Activated T-helper 17 cell treated with anti-CD3 and anti-CD28 coated beads, Interleukin-2, amount 50 U/mL, for 72 hours (primary cell): ENCODE results near the gene HGF. TPM values are rescaled to one million over a fixed set of nuclear protein-coding genes. Genes with fewer than 3 reads are reported as not detected.
"Not testable (repeated sequence)": the region's sequence is repeated elsewhere in the genome, so short reads cannot be mapped to it uniquely, and the experiment has no call there.

ENCODE experiments used
- ATAC-seq: fragments of 150-1000 bp; cut with Tn5 transposase; replicated peaks from 2 replicates; pipeline ENCODE4 v1.10.0; 2021; ENCODE audit warnings: mild to moderate bottlenecking, moderate library complexity
- H3K27ac Mint-ChIP-seq: one replicate; pipeline ENCODE4 v1.8.0; 2022; ENCODE audit warnings: mixed read lengths
- H3K27me3 Mint-ChIP-seq: one replicate; pipeline ENCODE4 v1.8.0; 2022; ENCODE audit warnings: mixed read lengths
- H3K36me3 Mint-ChIP-seq: one replicate; pipeline ENCODE4 v1.8.0; 2022; ENCODE audit warnings: low read depth, mild to moderate bottlenecking, mixed read lengths
- H3K4me1 Mint-ChIP-seq: one replicate; pipeline ENCODE4 v1.8.0; 2022; ENCODE audit warnings: mixed read lengths
- H3K4me3 Mint-ChIP-seq: one replicate; pipeline ENCODE4 v1.8.0; 2022; ENCODE audit warnings: mild to moderate bottlenecking, mixed read lengths
- H3K9me3 Mint-ChIP-seq: one replicate; pipeline ENCODE4 v1.8.0; 2022; ENCODE audit warnings: mixed read lengths
- total RNA-seq, 2 donors: library from RNA; stranded (reverse); gene quantifications; one replicate each; pipeline ENCODE4 v1.2.3, GENCODE V29; 2022

HGF gene
- total RNA-seq, 2 donors from 2014 or later = not detected

DNA sequence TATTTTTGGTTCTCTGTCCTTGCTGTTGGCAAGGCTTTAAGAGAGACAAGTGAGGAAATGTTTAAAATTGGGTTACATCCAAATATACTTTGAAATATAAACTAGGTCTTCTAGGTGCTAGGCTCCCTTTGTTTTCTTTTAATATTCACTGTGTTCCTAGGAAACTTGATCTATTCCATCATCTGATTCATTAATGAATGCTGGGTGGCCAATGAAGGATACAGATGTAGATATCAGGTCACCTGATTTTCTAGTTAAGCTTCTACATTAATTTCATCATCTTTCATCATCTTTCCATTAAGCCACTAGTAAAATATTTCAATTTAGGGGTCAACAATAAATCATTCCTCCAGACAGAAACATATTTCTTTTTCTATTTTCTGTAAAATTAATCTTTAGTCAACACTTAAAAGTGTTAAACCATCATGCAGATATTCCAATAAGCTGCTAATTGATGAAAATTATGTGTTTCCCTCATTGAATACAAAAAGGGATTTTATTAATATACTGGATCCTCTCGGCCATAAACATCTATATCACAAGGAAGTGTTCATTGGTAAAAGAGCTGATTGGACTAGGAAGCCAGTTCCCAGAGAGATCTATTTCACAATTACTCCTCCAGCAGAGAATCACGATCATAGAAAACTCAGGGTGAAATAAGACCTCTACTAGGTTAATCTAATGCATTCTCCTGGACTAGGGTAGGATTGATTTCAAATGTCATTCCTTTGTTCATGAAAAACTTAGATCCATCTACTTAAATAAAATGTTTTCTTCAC is 14.7 kb downstream of the HGF start:
- H3K27ac Mint-ChIP-seq = no peak overlapping the region
- ATAC-seq = no peak
- no peaks in the 10 kb centered on the region for H3K36me3 Mint-ChIP-seq
- H3K27me3 Mint-ChIP-seq = no peaks in the 10 kb centered on the region
- no peaks in the 10 kb centered on the region for H3K4me1 Mint-ChIP-seq
- H3K4me3 Mint-ChIP-seq = no peak overlapping the region
- peaks cover 11% of the 10 kb centered on the region for H3K9me3 Mint-ChIP-seq

DNA sequence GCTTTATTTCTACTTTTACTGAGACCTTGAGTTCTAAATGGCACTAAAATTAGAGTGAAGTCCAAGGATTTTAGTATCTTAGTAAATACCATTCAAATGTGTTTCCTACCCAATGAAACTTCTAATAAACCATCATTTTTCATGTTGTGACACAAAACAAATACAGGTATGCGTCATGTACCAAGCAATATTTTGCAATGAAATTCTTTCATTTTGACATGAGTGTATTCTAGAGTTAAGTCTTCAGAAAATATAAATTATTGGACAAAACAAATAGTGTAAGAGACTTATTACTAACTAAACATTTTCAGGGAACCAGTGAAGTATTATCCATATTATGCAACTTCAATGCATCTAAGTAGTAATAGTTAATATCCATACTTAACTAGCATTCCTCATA is 16.5 kb downstream of the HGF start:
- Mint-ChIP-seq H3K27me3 (no peaks in the 10 kb centered on the region), H3K9me3 (peaks cover 11% of the 10 kb centered on the region), H3K36me3 (no peaks in the 10 kb centered on the region), H3K27ac (no peak overlapping the region), H3K4me1 (no peaks in the 10 kb centered on the region), H3K4me3 (no peak overlapping the region)
- ATAC-seq = no peak

DNA sequence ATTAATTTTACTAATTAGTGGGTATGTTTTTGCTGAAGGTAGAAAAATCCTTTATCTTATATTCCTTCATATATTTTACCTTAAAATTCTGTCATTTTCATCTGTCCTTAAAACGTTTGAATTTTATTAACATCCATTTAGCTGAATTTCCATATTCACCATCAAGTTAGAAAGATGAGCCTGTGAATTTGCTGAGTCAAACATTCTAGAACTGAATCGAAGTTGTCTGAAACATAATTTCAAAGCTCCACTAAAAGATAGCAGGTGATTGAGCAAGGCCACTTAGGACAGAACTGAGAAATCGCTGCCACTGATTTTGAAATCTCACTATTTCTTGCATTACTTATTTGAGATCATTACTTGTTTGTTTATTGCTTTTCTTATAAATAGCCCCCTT is 17.5 kb downstream of the HGF start:
- Mint-ChIP-seq H3K27ac (no peak overlapping the region), H3K36me3 (no peaks in the 10 kb centered on the region), H3K4me1 (no peaks in the 10 kb centered on the region)

DNA sequence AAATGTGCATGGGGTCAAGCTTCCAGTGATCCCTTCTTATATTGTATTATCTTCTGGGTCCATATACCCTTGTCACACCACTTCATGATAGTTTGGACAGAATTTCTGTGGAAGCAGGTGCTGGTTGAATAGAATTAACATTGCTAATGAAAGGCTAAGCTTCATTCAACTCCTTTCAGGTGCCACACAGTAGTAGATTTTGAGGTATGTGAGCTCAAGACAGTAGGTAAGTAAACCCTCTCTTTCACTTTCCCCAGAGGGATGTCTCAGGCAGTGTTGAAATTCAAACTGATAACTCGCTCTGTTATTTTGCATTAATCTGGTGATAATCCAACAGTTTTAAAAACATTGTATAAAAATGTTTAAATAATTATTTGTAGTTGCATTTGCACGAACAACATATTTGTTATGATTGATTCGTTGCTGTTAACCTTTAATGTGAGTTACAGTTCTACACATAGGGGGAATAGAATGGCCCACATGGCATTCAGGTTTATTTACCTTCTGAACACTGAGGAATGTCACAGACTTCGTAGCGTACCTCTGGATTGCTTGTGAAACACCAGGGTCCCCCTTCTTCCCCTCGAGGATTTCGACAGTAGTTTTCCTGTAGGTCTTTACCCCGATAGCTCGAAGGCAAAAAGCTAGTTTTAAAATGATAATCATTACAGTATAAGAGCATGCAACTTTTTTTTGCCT is 18.1 kb downstream of the HGF start:
- Mint-ChIP-seq H3K27ac (no peak overlapping the region), H3K4me3 (no peak overlapping the region), H3K36me3 (no peaks in the 10 kb centered on the region), H3K27me3 (no peaks in the 10 kb centered on the region), H3K9me3 (peaks cover 11% of the 10 kb centered on the region), H3K4me1 (no peaks in the 10 kb centered on the region)
- ATAC-seq = no peak

More for the DNA sequence above, 17.5 kb downstream of the HGF start:
- H3K27me3 Mint-ChIP-seq = no peaks in the 10 kb centered on the region
- peaks cover 11% of the 10 kb centered on the region for H3K9me3 Mint-ChIP-seq
- H3K4me3 Mint-ChIP-seq = no peak overlapping the region
- ATAC-seq = no peak

DNA sequence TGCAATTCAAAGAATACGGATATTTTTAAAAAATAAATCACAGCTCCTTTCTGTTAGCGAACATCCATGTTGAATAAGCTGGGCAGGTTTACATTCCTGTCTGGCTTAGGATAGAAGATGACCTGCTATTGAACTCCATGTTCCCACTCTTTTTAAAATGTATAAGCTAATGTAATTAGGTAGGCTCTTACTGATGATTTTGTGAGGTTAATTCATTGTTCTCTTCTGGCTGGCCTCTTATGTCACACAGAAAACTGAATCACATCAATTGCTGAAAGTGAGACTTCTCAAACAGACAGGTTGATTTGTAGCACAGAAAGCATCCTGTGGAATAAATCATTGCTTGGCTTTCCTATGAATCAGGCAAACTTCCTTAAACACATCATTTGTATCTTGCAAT is 24.2 kb downstream of the HGF start:
- H3K4me1 Mint-ChIP-seq = no peaks in the 10 kb centered on the region
- ATAC-seq = no peak

DNA sequence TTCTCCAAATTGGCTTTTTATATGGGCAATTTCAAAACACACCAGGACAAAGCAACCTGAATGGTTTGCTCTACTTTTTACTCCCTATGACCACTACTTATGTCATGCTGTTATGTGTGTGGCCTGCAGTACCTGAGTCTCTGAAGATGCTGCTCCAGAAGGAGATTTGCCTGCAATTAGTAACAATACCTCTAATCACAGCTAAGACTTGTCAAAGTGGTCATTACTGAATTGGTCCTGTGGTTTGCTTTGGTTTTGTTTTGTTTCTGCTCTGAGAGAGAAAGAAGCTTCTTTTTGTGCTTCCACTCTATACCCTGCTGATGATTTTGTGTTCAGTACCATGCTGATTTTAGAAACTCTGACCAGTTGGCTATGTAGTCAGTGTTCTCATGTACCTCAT is 25.5 kb downstream of the HGF start:
- Mint-ChIP-seq H3K27me3 (no peaks in the 10 kb centered on the region), H3K9me3 (peaks cover 25% of the 10 kb centered on the region), H3K4me1 (no peaks in the 10 kb centered on the region), H3K4me3 (no peak overlapping the region), H3K27ac (no peak overlapping the region), H3K36me3 (no peaks in the 10 kb centered on the region)
- ATAC-seq = no peak

More for the DNA sequence above, 24.2 kb downstream of the HGF start:
- H3K4me3 Mint-ChIP-seq = no peak overlapping the region
- no peak overlapping the region for H3K27ac Mint-ChIP-seq
- H3K27me3 Mint-ChIP-seq = no peaks in the 10 kb centered on the region
- H3K36me3 Mint-ChIP-seq = no peaks in the 10 kb centered on the region
- H3K9me3 Mint-ChIP-seq = peaks cover 25% of the 10 kb centered on the region

DNA sequence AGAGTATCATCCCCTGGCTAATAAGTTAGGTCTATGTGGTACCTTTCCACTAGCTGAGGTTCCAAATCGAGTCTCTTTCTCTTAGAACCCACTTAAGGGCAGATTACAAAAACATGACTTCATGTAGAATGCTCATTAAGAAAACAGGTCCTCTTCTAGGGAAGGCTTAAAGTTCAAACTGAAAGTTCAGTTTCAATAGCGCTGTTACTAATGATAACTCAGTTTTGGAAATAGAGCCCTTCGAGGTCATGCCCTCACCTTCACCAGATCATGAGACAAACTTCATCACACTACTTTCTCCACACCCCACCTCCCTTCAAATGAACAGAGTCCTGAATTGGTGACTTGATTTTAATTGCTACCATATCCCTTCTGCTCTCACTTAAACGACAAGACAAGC is 26.2 kb downstream of the HGF start:
- peaks cover 25% of the 10 kb centered on the region for H3K9me3 Mint-ChIP-seq
- H3K27ac Mint-ChIP-seq = no peak overlapping the region
- H3K4me1 Mint-ChIP-seq = no peaks in the 10 kb centered on the region
- H3K27me3 Mint-ChIP-seq = no peaks in the 10 kb centered on the region
- H3K4me3 Mint-ChIP-seq = no peak overlapping the region
- H3K36me3 Mint-ChIP-seq = no peaks in the 10 kb centered on the region
- no peak for ATAC-seq

DNA sequence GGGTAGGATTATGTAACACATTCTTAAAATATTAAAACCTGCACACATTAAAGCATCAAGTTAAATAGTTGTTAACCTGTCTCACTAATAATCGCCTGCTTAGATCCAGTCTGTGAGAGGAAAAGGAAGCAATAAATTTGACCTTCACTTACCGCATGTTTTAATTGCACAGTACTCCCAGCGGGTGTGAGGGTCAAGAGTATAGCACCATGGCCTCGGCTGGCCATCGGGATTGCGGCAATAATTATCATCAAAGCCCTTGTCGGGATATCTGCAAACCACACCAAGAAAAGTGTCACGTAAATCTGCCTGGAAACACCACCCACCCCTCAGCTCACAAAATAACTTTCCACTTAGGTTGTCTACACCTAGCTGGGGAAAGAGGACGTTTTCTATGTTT is 26.6 kb downstream of the HGF start:
- H3K27ac Mint-ChIP-seq = no peak overlapping the region
- peaks cover 25% of the 10 kb centered on the region for H3K9me3 Mint-ChIP-seq
- no peak overlapping the region for H3K4me3 Mint-ChIP-seq
- H3K36me3 Mint-ChIP-seq = no peaks in the 10 kb centered on the region
- no peaks in the 10 kb centered on the region for H3K27me3 Mint-ChIP-seq
- no peaks in the 10 kb centered on the region for H3K4me1 Mint-ChIP-seq
- ATAC-seq = no peak

DNA sequence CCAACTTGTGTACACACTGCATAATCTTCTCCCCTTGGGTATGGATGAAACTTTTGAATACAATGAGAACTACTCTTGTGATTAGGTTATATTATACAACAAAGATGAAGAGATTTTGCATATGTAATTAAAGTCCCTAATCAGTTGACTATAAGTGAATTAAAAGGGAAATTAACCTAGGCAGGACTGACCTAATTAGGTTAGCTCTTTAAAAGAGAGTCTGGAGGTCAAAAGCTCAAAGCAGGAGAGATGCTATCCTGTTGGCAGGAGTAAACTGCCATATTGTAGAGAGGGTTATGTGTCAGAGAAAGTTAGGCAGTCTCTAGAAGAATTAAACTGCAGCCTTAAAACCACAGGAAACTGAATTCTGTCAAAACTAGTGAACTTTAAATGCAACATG is 29.4 kb downstream of the HGF start:
- Mint-ChIP-seq H3K36me3 (no peaks in the 10 kb centered on the region), H3K4me3 (no peak overlapping the region), H3K27me3 (no peaks in the 10 kb centered on the region), H3K4me1 (no peaks in the 10 kb centered on the region), H3K27ac (no peak overlapping the region), H3K9me3 (peaks cover 33% of the 10 kb centered on the region)
- ATAC-seq = no peak

DNA sequence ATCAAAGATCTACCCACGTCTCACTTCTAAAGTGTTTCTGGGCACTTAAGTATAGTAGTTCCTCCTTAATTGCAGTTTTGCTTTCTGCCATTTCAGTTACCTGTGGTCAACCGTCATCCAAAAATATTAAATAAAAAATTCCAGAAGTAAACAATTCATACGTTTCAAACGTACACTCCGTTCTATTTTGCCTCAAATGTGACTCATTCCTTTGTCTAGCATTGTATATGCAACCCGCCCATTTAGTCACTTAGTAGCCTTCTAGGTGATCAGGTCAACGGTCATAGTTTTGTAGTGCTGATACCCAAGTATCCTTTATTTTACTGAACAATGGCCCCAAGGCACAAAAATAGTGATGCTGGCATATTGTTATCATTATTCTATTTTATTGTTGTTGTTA is 33.8 kb downstream of the HGF start:
- H3K4me3 Mint-ChIP-seq = no peak overlapping the region
- H3K27me3 Mint-ChIP-seq = no peaks in the 10 kb centered on the region
- no peaks in the 10 kb centered on the region for H3K36me3 Mint-ChIP-seq
- H3K4me1 Mint-ChIP-seq = no peaks in the 10 kb centered on the region
- ATAC-seq = no peak
- no peak overlapping the region for H3K27ac Mint-ChIP-seq
- H3K9me3 Mint-ChIP-seq = peaks cover 13% of the 10 kb centered on the region

DNA sequence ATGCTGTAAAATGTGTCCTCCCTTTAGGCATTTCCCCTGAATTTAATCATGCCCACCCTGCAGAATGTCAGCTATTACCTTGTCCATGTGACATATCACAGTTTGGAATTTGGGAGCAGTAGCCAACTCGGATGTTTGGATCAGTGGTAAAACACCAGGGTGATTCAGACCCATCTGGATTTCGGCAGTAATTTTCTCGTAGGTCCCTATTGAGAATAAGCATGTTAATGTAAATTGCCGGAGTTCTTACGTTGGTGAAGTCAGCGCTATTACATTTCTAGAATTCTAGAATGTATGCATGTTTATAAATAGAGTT is 44.1 kb downstream of the HGF start:
- H3K27ac Mint-ChIP-seq = no peak overlapping the region
- no peaks in the 10 kb centered on the region for H3K4me1 Mint-ChIP-seq
- no peak for ATAC-seq
- no peaks in the 10 kb centered on the region for H3K9me3 Mint-ChIP-seq
- H3K27me3 Mint-ChIP-seq = no peaks in the 10 kb centered on the region
- H3K4me3 Mint-ChIP-seq = no peak overlapping the region
- no peaks in the 10 kb centered on the region for H3K36me3 Mint-ChIP-seq

DNA sequence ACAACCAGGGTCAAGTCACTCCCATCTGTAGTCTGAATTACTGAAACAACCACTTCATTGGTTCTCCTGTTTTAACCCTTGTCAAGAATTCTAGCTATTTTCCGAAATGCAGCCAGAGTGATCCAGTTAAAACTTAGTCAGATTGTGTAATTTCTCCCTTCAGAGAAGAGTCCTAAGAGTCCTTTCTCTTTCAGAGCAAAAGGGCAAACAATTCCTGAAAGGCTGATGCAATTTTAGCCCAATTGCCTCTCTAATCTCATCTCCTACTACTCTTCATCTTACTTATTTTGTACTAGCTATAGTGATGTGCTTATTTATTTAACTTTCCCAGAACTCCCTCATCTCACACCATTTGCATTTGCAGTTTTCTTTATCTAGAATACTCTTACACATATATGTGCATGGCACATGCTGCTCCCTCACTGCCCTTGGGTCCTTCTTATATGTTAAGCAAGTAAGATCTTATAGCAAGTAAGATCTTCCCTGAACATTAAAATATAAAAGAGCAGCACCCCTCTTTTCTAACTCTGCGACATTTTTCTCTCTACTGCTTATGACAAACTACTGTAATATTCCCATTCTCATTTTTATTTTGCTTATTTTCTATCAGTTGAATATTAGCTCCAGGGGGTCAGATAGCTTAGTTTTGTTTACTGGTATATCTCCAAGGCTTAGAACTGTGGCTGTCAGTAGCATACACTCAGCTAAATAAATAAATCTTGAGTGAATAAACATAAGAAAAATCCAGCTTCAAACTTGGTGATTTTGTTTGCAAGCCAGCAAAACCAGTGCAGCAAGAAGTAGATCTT is 44.6 kb downstream of the HGF start:
- Mint-ChIP-seq H3K9me3 (no peaks in the 10 kb centered on the region), H3K27ac (no peak overlapping the region), H3K27me3 (no peaks in the 10 kb centered on the region), H3K4me3 (no peak overlapping the region), H3K4me1 (no peaks in the 10 kb centered on the region), H3K36me3 (no peaks in the 10 kb centered on the region)
- ATAC-seq = no peak

DNA sequence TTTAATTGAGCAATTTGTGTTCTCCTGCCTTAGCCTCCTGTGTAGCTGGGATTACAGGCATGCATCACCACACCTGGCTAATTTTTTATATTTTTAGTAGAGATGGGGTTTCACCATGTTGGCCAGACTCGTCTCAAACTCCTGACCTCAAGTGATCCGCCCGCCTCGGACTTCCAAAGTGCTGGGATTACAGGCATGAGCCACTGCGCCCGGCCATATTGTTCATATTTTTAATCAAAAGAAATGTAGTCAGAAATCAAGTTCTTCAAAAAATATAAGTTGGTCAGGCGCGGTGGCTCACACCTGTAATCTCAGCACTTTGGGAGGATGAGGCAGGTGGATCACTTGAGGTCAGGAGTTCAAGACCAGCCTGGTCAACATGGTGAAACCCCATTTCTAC is 47.6 kb downstream of the HGF start:
- not testable (repeated sequence) for H3K4me3 Mint-ChIP-seq, H3K36me3 Mint-ChIP-seq, H3K9me3 Mint-ChIP-seq, H3K27me3 Mint-ChIP-seq, ATAC-seq, H3K27ac Mint-ChIP-seq, H3K4me1 Mint-ChIP-seq

DNA sequence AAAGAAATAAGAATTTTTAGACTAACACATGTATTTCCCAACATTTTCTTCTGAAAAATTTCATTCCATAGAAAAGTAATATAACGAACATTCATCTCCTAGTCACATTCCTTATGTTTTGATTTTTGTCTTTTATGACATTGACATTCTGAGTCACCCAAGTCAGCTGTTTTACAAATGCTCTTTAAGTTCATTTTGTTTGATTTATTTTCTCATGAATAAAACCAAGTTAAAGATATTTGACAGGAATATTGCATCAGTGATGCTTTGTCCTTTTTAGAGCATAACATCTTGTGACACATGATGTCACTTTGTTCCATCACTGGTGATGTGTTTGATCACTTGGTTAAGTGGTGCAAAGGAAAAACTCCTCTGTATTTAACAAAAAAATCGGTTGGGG is 48.4 kb downstream of the HGF start:
- peaks cover 8% of the 10 kb centered on the region for H3K9me3 Mint-ChIP-seq
- H3K4me3 Mint-ChIP-seq = no peak overlapping the region

DNA sequence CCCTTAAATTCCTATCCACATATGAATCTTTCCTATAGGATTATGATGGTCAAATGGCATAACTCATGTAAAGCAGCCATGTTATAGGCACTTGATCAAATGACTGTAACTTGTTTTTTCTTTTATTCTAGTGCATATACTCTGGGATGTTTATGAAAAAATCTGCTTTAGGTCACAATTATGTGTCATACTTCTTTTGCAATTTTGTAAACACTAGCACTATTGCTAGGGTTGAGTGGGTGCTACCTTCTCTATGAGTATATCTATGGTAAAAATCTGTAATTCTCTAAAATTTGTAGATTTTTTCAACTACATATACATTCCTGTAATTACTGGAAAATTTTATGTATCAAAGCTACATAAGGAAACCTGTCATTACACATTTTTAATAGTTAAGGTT is 50.0 kb downstream of the HGF start:
- Mint-ChIP-seq H3K4me1 (no peaks in the 10 kb centered on the region), H3K27ac (no peak overlapping the region), H3K36me3 (no peaks in the 10 kb centered on the region), H3K9me3 (peaks cover 11% of the 10 kb centered on the region), H3K4me3 (no peak overlapping the region), H3K27me3 (no peaks in the 10 kb centered on the region)
- no peak for ATAC-seq

More for the DNA sequence above, 48.4 kb downstream of the HGF start:
- ATAC-seq = no peak
- Mint-ChIP-seq H3K4me1 (no peaks in the 10 kb centered on the region), H3K27ac (no peak overlapping the region), H3K36me3 (no peaks in the 10 kb centered on the region), H3K27me3 (no peaks in the 10 kb centered on the region)
